Liver (tissue), 9 donors: ENCODE results near the gene PXDN. TPM values are rescaled to one million over a fixed set of nuclear protein-coding genes. Genes with fewer than 3 reads are reported as not detected.

ENCODE experiments used
- DNase-seq: peaks from one replicate; pipeline ENCODE4 v3.0.0-alpha.2; 2017; ENCODE audit warnings: low spot score
- H3K27ac ChIP-seq, 2 donors: one replicate each; pipeline ENCODE4 v1.7.0; 2013; ENCODE audit warnings: inconsistent platforms in 2 of 2, low read length in 2 of 2, control low read depth in 1 of 2, low read depth in 1 of 2, mild to moderate bottlenecking in 1 of 2
- H3K27me3 ChIP-seq, 4 donors: one replicate each; pipeline versions ENCODE4 v1.6.1 to v1.7.0; 2013; ENCODE audit warnings: low read length in 3 of 4, inconsistent platforms in 1 of 4, mild to moderate bottlenecking in 1 of 4, moderate library complexity in 1 of 4; ENCODE audit not compliant: control insufficient read depth in 4 of 4, insufficient read depth in 4 of 4
- H3K36me3 ChIP-seq, 4 donors: one replicate each; pipeline versions ENCODE4 v1.6.1 to v1.7.0; 2013; ENCODE audit warnings: low read length in 3 of 4, mild to moderate bottlenecking in 3 of 4, low read depth in 1 of 4, moderate library complexity in 1 of 4; ENCODE audit not compliant: control insufficient read depth in 4 of 4, insufficient read depth in 3 of 4
- H3K4me1 ChIP-seq, 4 donors: one replicate each; pipeline versions ENCODE4 v1.6.1 to v1.7.0; 2013; ENCODE audit warnings: low read length in 3 of 4, mild to moderate bottlenecking in 3 of 4, moderate library complexity in 1 of 4; ENCODE audit not compliant: control insufficient read depth in 4 of 4, insufficient read depth in 4 of 4
- H3K4me3 ChIP-seq, 3 donors: one replicate each; pipeline versions ENCODE4 v1.6.1 to v1.7.0; 2013; ENCODE audit warnings: low read length in 3 of 3, control low read depth in 1 of 3, low read depth in 1 of 3, mild to moderate bottlenecking in 1 of 3
- H3K9ac ChIP-seq, 2 donors: one replicate each; pipeline ENCODE4 v1.7.0; 2013; ENCODE audit warnings: low read length in 2 of 2, mild to moderate bottlenecking in 2 of 2, moderate library complexity in 2 of 2, control low read depth in 1 of 2, low read depth in 1 of 2
- H3K9me3 ChIP-seq, 4 donors: one replicate each; pipeline versions ENCODE4 v1.6.1 to v1.7.0; 2013; ENCODE audit warnings: low read length in 3 of 4; ENCODE audit not compliant: control insufficient read depth in 4 of 4
- FOXA1 ChIP-seq: IDR thresholded peaks from 2 replicates; pipeline ENCODE4 v1.6.1; 2016; ENCODE audit warnings: antibody characterized with exemption
- HNF4G ChIP-seq: IDR thresholded peaks from 2 replicates; pipeline ENCODE4 v1.6.1; 2016; ENCODE audit warnings: antibody characterized with exemption
- JUND ChIP-seq, 2 donors: IDR thresholded peaks; 2 replicates each; pipeline ENCODE4 v1.6.1; 2016; ENCODE audit warnings: antibody characterized with exemption in 2 of 2
- NR2F2 ChIP-seq: IDR thresholded peaks from 2 replicates; pipeline ENCODE4 v1.6.1; 2016; ENCODE audit warnings: antibody characterized with exemption
- RAD21 ChIP-seq, 2 donors: IDR thresholded peaks; 2 replicates each; pipeline ENCODE4 v1.6.1; 2016; ENCODE audit warnings: antibody characterized with exemption in 2 of 2, mild to moderate bottlenecking in 2 of 2
- SP1 ChIP-seq: IDR thresholded peaks from 2 replicates; pipeline ENCODE4 v1.6.1; 2018; ENCODE audit warnings: antibody characterized with exemption, mild to moderate bottlenecking
- TAF1 ChIP-seq: conservative IDR thresholded peaks from 2 replicates; pipeline ENCODE4 v1.6.1; 2016; ENCODE audit warnings: antibody characterized with exemption, mild to moderate bottlenecking
- YY1 ChIP-seq: IDR thresholded peaks from 2 replicates; pipeline ENCODE4 v1.6.1; 2016; ENCODE audit warnings: antibody characterized with exemption, mild to moderate bottlenecking
- WGBS: extraction: QIAGEN DNeasy Blood & Tissue Kit; methylation state at CpG from one replicate; pipeline ENCODE4 v1.1.7; 2013; 5-methylcytosine and 5-hydroxymethylcytosine counted together
- polyA plus RNA-seq, 2 donors: library from polyadenylated mRNA; stranded (reverse) in 1 of 2; unstranded in 1 of 2; fragments of 200-250 nt in 1 of 2; fragments of >200 nt in 1 of 2; fragmentation: Nextera tagmentation in 1 of 2; extraction: Ambion mirVana in 1 of 2; gene quantifications; one replicate each; pipeline versions ENCODE4 v1.2.1 to v1.2.3, GENCODE V29; 2013 to 2015
- total RNA-seq, 2 donors: library from RNA; depleted of rRNA; stranded (reverse); fragments of >200 nt; gene quantifications; one replicate each; pipeline ENCODE4 v1.2.3, GENCODE V29; 2014
- TF ChIP-seq, protein P1 (sequence below): IDR thresholded peaks from 2 replicates; pipeline ENCODE4 v1.6.1; 2016; ENCODE audit warnings: antibody characterized with exemption
- TF ChIP-seq, protein P2 (sequence below): fragments of 150-350 bp; IDR thresholded peaks from 2 replicates; pipeline ENCODE4 v1.5.1; 2017; ENCODE audit warnings: improper control_type of control experiment, low read depth, low read length; ENCODE audit not compliant: missing input control
- donor health status: healthy.
- donor health status: healthy.
- donor health status: healthy.
- donor health status: healthy.
- donor health status: healthy.

Gene PXDN
- total and polyA plus RNA-seq, 4 donors, result 4.2 to 21.5 (median 16.9) TPM

DNA sequence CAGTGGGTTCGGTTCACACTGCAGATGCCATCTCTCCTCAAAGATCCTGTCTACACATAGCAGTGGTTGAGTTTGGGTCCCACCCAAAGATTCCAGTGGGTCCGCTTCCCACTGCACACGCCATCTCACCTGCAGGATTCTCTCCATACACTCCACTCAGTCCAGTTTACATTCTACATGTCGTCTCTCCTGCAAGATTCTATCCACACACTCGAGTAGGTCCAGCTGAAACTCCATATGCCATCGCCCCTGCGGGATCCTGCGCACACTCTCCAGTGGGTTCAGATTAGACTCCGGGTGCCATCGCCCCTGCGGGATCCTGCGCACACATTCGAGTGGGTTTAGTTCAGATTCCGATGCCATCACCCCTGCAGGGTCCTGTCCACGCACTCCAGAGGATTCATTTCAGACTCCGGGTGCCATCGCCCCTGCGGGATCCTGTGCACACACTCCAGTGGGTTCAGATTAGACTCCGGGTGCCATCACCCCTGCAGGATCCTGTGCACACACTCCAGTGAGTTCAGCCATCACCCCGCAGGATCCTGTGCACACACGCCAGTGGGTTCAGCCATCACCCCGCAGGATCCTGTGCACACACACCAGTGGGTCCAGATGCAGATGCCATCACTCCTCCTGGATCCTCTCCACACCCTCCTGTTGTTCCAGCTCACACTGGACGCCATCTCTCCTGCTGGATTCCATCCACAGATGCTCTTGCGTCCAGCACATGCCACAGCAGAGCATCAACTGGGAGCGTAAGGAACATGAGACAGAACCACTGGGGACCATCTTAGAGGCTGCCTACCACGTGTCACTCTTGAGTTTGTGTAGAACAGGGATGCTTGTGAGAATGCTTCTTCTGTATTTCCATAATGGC is 3.0 kb upstream of the PXDN start:
- Histone ChIP-seq H3K27me3 (peaks cover 0 to 4% (median 0%) of the 10 kb centered on the region in 4 donors), H3K9ac (no peak overlapping the region), H3K27ac (no peak overlapping the region), H3K36me3 (no peaks in the 10 kb centered on the region), H3K9me3 (no peaks in the 10 kb centered on the region), H3K4me3 (no peak overlapping the region), H3K4me1 (peaks cover 0 to 6% (median 1%) of the 10 kb centered on the region in 4 donors)
- TF ChIP-seq FOXA1, result no peak
- TF ChIP-seq TAF1, result no peak
- 77% methylated on average over 26 of the region's 26 CpGs for WGBS
- DNase-seq, result peak; percentile 16

DNA sequence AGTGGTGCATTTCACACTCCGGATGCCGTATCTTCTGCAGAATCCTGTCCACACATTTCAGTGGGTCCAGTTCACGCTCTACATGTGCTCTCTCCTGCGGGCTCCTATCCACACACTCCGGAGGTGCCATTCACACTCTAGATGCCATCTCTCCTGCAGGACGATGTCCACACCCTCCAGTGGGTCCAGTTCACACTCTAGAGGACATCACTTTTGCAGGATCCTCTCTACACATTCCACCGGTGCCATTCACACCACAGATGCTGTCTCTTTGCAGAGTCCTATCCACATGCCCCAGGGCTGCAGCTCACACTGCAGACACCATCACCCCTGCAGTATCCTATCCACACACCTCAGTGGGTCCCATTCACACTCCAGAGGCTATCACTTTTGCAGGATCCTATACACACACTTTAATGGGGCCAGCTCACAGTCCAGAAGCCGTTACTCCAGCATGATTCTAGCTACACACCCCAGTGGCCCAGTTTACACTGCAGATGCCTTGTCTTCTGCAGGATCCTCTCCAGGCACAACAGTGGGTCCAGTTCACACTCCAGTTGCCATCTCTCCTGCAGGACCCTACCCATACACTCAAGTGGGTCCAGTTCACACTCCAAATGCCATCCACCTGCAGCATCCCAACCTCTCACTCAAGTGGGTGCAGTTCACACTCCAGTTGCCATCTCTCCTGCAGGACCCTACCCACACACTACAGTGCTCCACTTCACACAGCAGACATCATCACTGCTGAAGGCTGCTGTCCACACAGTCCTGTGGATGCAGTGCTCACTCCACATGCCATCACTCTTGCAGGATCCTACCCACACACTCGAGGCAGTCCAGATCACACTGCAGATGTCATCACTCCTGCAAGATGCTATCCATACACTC is 2.1 kb upstream of the PXDN start:
- peaks cover 0 to 6% (median 1%) of the 10 kb centered on the region in 4 donors for H3K4me1 ChIP-seq
- no peak overlapping the region for H3K9ac ChIP-seq
- WGBS, result 78% methylated on average over 9 of the region's 9 CpGs
- DNase-seq, result peak; percentile 8
- TF ChIP-seq, protein P1, sequence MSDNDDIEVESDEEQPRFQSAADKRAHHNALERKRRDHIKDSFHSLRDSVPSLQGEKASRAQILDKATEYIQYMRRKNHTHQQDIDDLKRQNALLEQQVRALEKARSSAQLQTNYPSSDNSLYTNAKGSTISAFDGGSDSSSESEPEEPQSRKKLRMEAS, result no peak
- TF ChIP-seq YY1, result no peak
- no peak overlapping the region for H3K27ac ChIP-seq
- H3K36me3 ChIP-seq, result no peaks in the 10 kb centered on the region
- H3K9me3 ChIP-seq, result no peaks in the 10 kb centered on the region
- peaks cover 0 to 4% (median 0%) of the 10 kb centered on the region in 4 donors for H3K27me3 ChIP-seq
- no peak overlapping the region for H3K4me3 ChIP-seq

DNA sequence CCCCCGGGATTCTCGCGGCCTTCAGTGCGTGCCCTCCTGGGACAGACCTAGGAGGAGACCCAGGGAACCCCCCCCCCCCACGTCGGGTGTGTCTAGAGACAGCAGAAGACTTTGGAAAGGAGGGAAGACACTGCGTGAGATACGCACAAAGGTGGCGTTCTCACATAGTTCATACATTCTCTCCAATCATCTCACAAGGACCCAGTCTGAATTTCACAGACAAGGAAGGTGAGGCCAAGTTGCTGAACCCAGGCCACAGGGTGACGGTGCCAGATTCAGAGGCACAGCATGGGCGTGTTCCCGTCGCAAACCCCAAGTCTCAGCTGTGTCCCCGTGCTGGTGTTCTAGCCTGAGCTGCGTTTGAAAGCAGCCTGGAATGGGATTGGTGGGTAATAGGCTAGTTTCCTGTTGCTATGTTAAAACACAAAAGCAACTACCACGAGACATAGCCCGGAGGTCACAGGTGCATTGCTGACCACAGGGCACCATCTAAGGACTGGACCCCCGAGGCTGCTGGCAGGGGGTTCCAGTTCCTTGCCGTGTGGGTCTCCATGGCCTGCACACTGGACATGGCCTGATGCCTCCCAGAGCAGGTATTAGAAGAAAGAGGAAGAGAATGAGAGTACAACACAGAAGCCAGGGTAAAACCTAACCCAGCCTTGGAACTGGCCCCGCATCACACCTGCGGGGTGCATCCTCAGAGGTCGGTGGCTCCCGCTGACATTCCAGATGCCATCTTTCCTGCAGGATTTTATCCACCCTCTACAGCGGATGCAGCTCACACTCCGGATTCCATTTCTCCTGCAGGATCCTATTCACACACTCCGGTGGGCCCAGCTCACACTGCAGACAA is 1.1 kb upstream of the PXDN start:
- Histone ChIP-seq H3K9me3 (no peaks in the 10 kb centered on the region), H3K36me3 (no peaks in the 10 kb centered on the region), H3K27me3 (peaks cover 0 to 4% (median 0%) of the 10 kb centered on the region in 4 donors), H3K4me3 (peak overlapping the region in 1 of 3 donors; percentile 49), H3K4me1 (peaks cover 0 to 6% (median 1%) of the 10 kb centered on the region in 4 donors), H3K9ac (no peak overlapping the region), H3K27ac (peak overlapping the region; percentile 64 to 70)
- WGBS, result 54% methylated on average over 26 of the region's 26 CpGs
- no peak for DNase-seq
- TF ChIP-seq FOXA1, result no peak
- no peak for TF ChIP-seq HNF4G
- no peak for TF ChIP-seq YY1
- TF ChIP-seq, protein P2, sequence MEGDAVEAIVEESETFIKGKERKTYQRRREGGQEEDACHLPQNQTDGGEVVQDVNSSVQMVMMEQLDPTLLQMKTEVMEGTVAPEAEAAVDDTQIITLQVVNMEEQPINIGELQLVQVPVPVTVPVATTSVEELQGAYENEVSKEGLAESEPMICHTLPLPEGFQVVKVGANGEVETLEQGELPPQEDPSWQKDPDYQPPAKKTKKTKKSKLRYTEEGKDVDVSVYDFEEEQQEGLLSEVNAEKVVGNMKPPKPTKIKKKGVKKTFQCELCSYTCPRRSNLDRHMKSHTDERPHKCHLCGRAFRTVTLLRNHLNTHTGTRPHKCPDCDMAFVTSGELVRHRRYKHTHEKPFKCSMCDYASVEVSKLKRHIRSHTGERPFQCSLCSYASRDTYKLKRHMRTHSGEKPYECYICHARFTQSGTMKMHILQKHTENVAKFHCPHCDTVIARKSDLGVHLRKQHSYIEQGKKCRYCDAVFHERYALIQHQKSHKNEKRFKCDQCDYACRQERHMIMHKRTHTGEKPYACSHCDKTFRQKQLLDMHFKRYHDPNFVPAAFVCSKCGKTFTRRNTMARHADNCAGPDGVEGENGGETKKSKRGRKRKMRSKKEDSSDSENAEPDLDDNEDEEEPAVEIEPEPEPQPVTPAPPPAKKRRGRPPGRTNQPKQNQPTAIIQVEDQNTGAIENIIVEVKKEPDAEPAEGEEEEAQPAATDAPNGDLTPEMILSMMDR, result no peak
- no peak for TF ChIP-seq RAD21 (IDR thresholded peaks at IDR 0.05)
- TF ChIP-seq SP1, result no peak
- no peak for TF ChIP-seq NR2F2
- no peak for TF ChIP-seq JUND (IDR thresholded peaks at IDR 0.05)
- no peak for TF ChIP-seq TAF1
